ENCODE measurements around the gene ARL8A.

- TF ChIP-seq, protein P1, sequence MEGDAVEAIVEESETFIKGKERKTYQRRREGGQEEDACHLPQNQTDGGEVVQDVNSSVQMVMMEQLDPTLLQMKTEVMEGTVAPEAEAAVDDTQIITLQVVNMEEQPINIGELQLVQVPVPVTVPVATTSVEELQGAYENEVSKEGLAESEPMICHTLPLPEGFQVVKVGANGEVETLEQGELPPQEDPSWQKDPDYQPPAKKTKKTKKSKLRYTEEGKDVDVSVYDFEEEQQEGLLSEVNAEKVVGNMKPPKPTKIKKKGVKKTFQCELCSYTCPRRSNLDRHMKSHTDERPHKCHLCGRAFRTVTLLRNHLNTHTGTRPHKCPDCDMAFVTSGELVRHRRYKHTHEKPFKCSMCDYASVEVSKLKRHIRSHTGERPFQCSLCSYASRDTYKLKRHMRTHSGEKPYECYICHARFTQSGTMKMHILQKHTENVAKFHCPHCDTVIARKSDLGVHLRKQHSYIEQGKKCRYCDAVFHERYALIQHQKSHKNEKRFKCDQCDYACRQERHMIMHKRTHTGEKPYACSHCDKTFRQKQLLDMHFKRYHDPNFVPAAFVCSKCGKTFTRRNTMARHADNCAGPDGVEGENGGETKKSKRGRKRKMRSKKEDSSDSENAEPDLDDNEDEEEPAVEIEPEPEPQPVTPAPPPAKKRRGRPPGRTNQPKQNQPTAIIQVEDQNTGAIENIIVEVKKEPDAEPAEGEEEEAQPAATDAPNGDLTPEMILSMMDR (IDR thresholded peaks at IDR 0.05) = no peak
- no peak for TF ChIP-seq POLR2A (IDR thresholded peaks at IDR 0.05; ENCODE audit: low read length)
- no peak for TF ChIP-seq MAFK (IDR thresholded peaks at IDR 0.05; ENCODE audit: partially characterized antibody)
- TF ChIP-seq SMC3 (IDR thresholded peaks at IDR 0.05) = no peak
Measured at GRCh38 chr1:202168861-202169260, 24.3 kb upstream of the ARL8A start.

All from A549 (cell line).